Liver (tissue), 9 donors: Measurements from ENCODE around the gene NDST1. TPM values are rescaled to one million over a fixed set of nuclear protein-coding genes. Genes with fewer than 3 reads are reported as not detected.

Experiments
- DNase-seq: peaks from one replicate; pipeline ENCODE4 v3.0.0-alpha.2; 2017; ENCODE audit warnings: low spot score
- H3K27ac ChIP-seq, 2 donors: one replicate each; pipeline ENCODE4 v1.7.0; 2013; ENCODE audit warnings: inconsistent platforms in 2 of 2, low read length in 2 of 2, control low read depth in 1 of 2, low read depth in 1 of 2, mild to moderate bottlenecking in 1 of 2
- H3K27me3 ChIP-seq, 4 donors: one replicate each; pipeline versions ENCODE4 v1.6.1 to v1.7.0; 2013; ENCODE audit warnings: low read length in 3 of 4, inconsistent platforms in 1 of 4, mild to moderate bottlenecking in 1 of 4, moderate library complexity in 1 of 4; ENCODE audit not compliant: control insufficient read depth in 4 of 4, insufficient read depth in 4 of 4
- H3K36me3 ChIP-seq, 4 donors: one replicate each; pipeline versions ENCODE4 v1.6.1 to v1.7.0; 2013; ENCODE audit warnings: low read length in 3 of 4, mild to moderate bottlenecking in 3 of 4, low read depth in 1 of 4, moderate library complexity in 1 of 4; ENCODE audit not compliant: control insufficient read depth in 4 of 4, insufficient read depth in 3 of 4
- H3K4me1 ChIP-seq, 4 donors: one replicate each; pipeline versions ENCODE4 v1.6.1 to v1.7.0; 2013; ENCODE audit warnings: low read length in 3 of 4, mild to moderate bottlenecking in 3 of 4, moderate library complexity in 1 of 4; ENCODE audit not compliant: control insufficient read depth in 4 of 4, insufficient read depth in 4 of 4
- H3K4me3 ChIP-seq, 3 donors: one replicate each; pipeline versions ENCODE4 v1.6.1 to v1.7.0; 2013; ENCODE audit warnings: low read length in 3 of 3, control low read depth in 1 of 3, low read depth in 1 of 3, mild to moderate bottlenecking in 1 of 3
- H3K9ac ChIP-seq, 2 donors: one replicate each; pipeline ENCODE4 v1.7.0; 2013; ENCODE audit warnings: low read length in 2 of 2, mild to moderate bottlenecking in 2 of 2, moderate library complexity in 2 of 2, control low read depth in 1 of 2, low read depth in 1 of 2
- H3K9me3 ChIP-seq, 4 donors: one replicate each; pipeline versions ENCODE4 v1.6.1 to v1.7.0; 2013; ENCODE audit warnings: low read length in 3 of 4; ENCODE audit not compliant: control insufficient read depth in 4 of 4
- ATF3 ChIP-seq: IDR thresholded peaks from 2 replicates; pipeline ENCODE4 v1.6.1; 2016; ENCODE audit warnings: antibody characterized with exemption
- CTCF ChIP-seq: fragments of 150-350 bp; IDR thresholded peaks from 2 replicates; pipeline ENCODE4 v1.5.1; 2017; ENCODE audit warnings: improper control_type of control experiment, low read depth, low read length; ENCODE audit not compliant: missing input control
- EGR1 ChIP-seq, 2 donors: IDR thresholded peaks; 2 replicates each; pipeline ENCODE4 v1.6.1; 2016 to 2018; ENCODE audit warnings: antibody characterized with exemption in 2 of 2, low read depth in 2 of 2
- FOXA1 ChIP-seq: IDR thresholded peaks from 2 replicates; pipeline ENCODE4 v1.6.1; 2016; ENCODE audit warnings: antibody characterized with exemption
- FOXA2 ChIP-seq: IDR thresholded peaks from 2 replicates; pipeline ENCODE4 v1.6.1; 2016; ENCODE audit warnings: antibody characterized with exemption
- GABPA ChIP-seq, 2 donors: IDR thresholded peaks in 1 of 2; conservative IDR thresholded peaks in 1 of 2; 2 replicates each; pipeline ENCODE4 v1.6.1; 2016; ENCODE audit warnings: antibody characterized with exemption in 2 of 2, mild to moderate bottlenecking in 1 of 2, moderate library complexity in 1 of 2
- HNF4A ChIP-seq, 2 donors: conservative IDR thresholded peaks; 2 replicates each; pipeline ENCODE4 v1.6.1; 2016; ENCODE audit warnings: antibody characterized with exemption in 2 of 2, mild to moderate bottlenecking in 2 of 2
- HNF4G ChIP-seq: IDR thresholded peaks from 2 replicates; pipeline ENCODE4 v1.6.1; 2016; ENCODE audit warnings: antibody characterized with exemption
- JUND ChIP-seq, 2 donors: IDR thresholded peaks; 2 replicates each; pipeline ENCODE4 v1.6.1; 2016; ENCODE audit warnings: antibody characterized with exemption in 2 of 2
- MAX ChIP-seq: IDR thresholded peaks from 2 replicates; pipeline ENCODE4 v1.6.1; 2016; ENCODE audit warnings: antibody characterized with exemption
- NR2F2 ChIP-seq: IDR thresholded peaks from 2 replicates; pipeline ENCODE4 v1.6.1; 2016; ENCODE audit warnings: antibody characterized with exemption
- RAD21 ChIP-seq, 2 donors: IDR thresholded peaks; 2 replicates each; pipeline ENCODE4 v1.6.1; 2016; ENCODE audit warnings: antibody characterized with exemption in 2 of 2, mild to moderate bottlenecking in 2 of 2
- REST ChIP-seq: IDR thresholded peaks from 2 replicates; pipeline ENCODE4 v1.6.1; 2016; ENCODE audit warnings: antibody characterized with exemption, mild to moderate bottlenecking
- RXRA ChIP-seq, 2 donors: IDR thresholded peaks; 2 replicates each; pipeline ENCODE4 v1.6.1; 2017 to 2018; ENCODE audit warnings: antibody characterized with exemption in 2 of 2, mild to moderate bottlenecking in 1 of 2
- TAF1 ChIP-seq: conservative IDR thresholded peaks from 2 replicates; pipeline ENCODE4 v1.6.1; 2016; ENCODE audit warnings: antibody characterized with exemption, mild to moderate bottlenecking
- ZBTB33 ChIP-seq: IDR thresholded peaks from 2 replicates; pipeline ENCODE4 v1.6.1; 2016; ENCODE audit warnings: antibody characterized with exemption
- WGBS: extraction: QIAGEN DNeasy Blood & Tissue Kit; methylation state at CpG from one replicate; pipeline ENCODE4 v1.1.7; 2013; 5-methylcytosine and 5-hydroxymethylcytosine counted together
- polyA plus RNA-seq, 2 donors: library from polyadenylated mRNA; stranded (reverse) in 1 of 2; unstranded in 1 of 2; fragments of 200-250 nt in 1 of 2; fragments of >200 nt in 1 of 2; fragmentation: Nextera tagmentation in 1 of 2; extraction: Ambion mirVana in 1 of 2; gene quantifications; one replicate each; pipeline versions ENCODE4 v1.2.1 to v1.2.3, GENCODE V29; 2013 to 2015
- total RNA-seq, 2 donors: library from RNA; depleted of rRNA; stranded (reverse); fragments of >200 nt; gene quantifications; one replicate each; pipeline ENCODE4 v1.2.3, GENCODE V29; 2014
- donor health status: healthy.
- donor health status: healthy.
- donor health status: healthy.
- donor health status: healthy.
- donor health status: healthy.

Gene NDST1
- total and polyA plus RNA-seq, 4 donors = 10.3 to 103 (median 39.0) TPM

- 46% methylated on average over 7 of the region's 7 CpGs for WGBS
- no peak overlapping the region for H3K4me3 ChIP-seq
- H3K27me3 ChIP-seq = no peaks in the 10 kb centered on the region
- peaks cover 61 to 91% (median 85%) of the 10 kb centered on the region in 4 donors for H3K4me1 ChIP-seq
- H3K36me3 ChIP-seq = peaks cover 0 to 2% (median under 1%) of the 10 kb centered on the region in 4 donors
- no peak for TF ChIP-seq FOXA2
- TF ChIP-seq EGR1 (IDR thresholded peaks at IDR 0.05; ENCODE audit: low read depth in 2 of 2) = no peak
- TF ChIP-seq ATF3 = no peak
- no peak for TF ChIP-seq ZBTB33
- no peak for TF ChIP-seq HNF4A (conservative IDR thresholded peaks at IDR 0.05)
- no peak for TF ChIP-seq REST
- TF ChIP-seq FOXA1 = no peak
- no peak for TF ChIP-seq TAF1
- no peak for TF ChIP-seq HNF4G
- no peak for TF ChIP-seq GABPA (IDR thresholded peaks at IDR 0.05 in 1 of 2, conservative IDR thresholded peaks at IDR 0.05 in 1 of 2)
- no peak for TF ChIP-seq RXRA (IDR thresholded peaks at IDR 0.05)
- TF ChIP-seq MAX = no peak
- TF ChIP-seq JUND (IDR thresholded peaks at IDR 0.05) = no peak
- no peak for TF ChIP-seq RAD21 (IDR thresholded peaks at IDR 0.05)
- TF ChIP-seq CTCF = no peak
- TF ChIP-seq NR2F2 = no peak
- DNase-seq = no peak
- H3K9me3 ChIP-seq = no peaks in the 10 kb centered on the region
- H3K9ac ChIP-seq = peak overlapping the region; percentile 24 to 65
- H3K27ac ChIP-seq = peak overlapping the region; percentile 90
These were observed 3.8 kb downstream of the NDST1 start for GRCh38 chr5:150511578-150512367.
